Spleen (tissue), 11 donors: ENCODE measurements around the gene PLCH2. TPM values are rescaled to one million over a fixed set of nuclear protein-coding genes. Genes with fewer than 3 reads are reported as not detected.

Experiments
- DNase-seq: peaks from one replicate; pipeline ENCODE4 v3.0.0-alpha.2; 2020
- H3K27ac ChIP-seq, 8 donors: fragments of 200-600 bp; sonication (generic) in 7 of 8; 1 replicate in 4 of 8; 2 replicates in 4 of 8; pipeline versions ENCODE4 v1.5.0 to v1.8.0; 2016 to 2021; ENCODE audit warnings: inconsistent platforms in 4 of 8, mild to moderate bottlenecking in 4 of 8, moderate library complexity in 1 of 8
- H3K27me3 ChIP-seq, 7 donors: fragments of 200-600 bp; sonication (generic) in 6 of 7; replicated peaks in 1 of 7; 1 replicate in 4 of 7; 2 replicates in 3 of 7; pipeline versions ENCODE4 v1.5.0 to v1.8.0; 2016 to 2021; ENCODE audit warnings: inconsistent platforms in 3 of 7, mild to moderate bottlenecking in 1 of 7
- H3K36me3 ChIP-seq, 6 donors: fragments of 200-600 bp; sonication (generic) in 5 of 6; 1 replicate in 4 of 6; 2 replicates in 2 of 6; pipeline versions ENCODE4 v1.5.0 to v1.8.0; 2016 to 2021; ENCODE audit warnings: inconsistent platforms in 2 of 6
- H3K4me1 ChIP-seq, 6 donors: fragments of 200-600 bp; sonication (generic) in 5 of 6; 1 replicate in 3 of 6; 2 replicates in 3 of 6; pipeline versions ENCODE4 v1.5.0 to v1.8.0; 2016 to 2021; ENCODE audit warnings: inconsistent platforms in 3 of 6
- H3K4me3 ChIP-seq, 8 donors: fragments of 200-600 bp; sonication (generic) in 7 of 8; 1 replicate in 4 of 8; 2 replicates in 4 of 8; pipeline versions ENCODE4 v1.5.0 to v1.8.0; 2016 to 2021; ENCODE audit warnings: inconsistent platforms in 4 of 8, mild to moderate bottlenecking in 4 of 8, moderate library complexity in 2 of 8
- H3K9me3 ChIP-seq, 8 donors: fragments of 200-600 bp; sonication (generic) in 7 of 8; 1 replicate in 4 of 8; 2 replicates in 4 of 8; pipeline versions ENCODE4 v1.5.0 to v1.8.0; 2016 to 2021; ENCODE audit warnings: inconsistent platforms in 4 of 8
- CTCF ChIP-seq, 11 experiments: fragments of 200-600 bp in 7 of 11; fragments of 450-650 bp in 4 of 11; sonication (generic) in 4 of 11; IDR thresholded peaks in 8 of 11; conservative IDR thresholded peaks in 3 of 11; 1 replicate in 7 of 11; 2 replicates in 4 of 11; pipeline versions ENCODE4 v1.4.0 to v1.8.0; 2016 to 2021; ENCODE audit warnings: antibody characterized with exemption in 11 of 11, inconsistent platforms in 4 of 11, mild to moderate bottlenecking in 1 of 11
- POLR2A ChIP-seq, 3 donors: fragments of 450-650 bp; IDR thresholded peaks; one replicate each; pipeline ENCODE4 v1.5.1; 2017; ENCODE audit warnings: antibody characterized with exemption in 3 of 3, mild to moderate bottlenecking in 1 of 3
- POLR2AphosphoS5 ChIP-seq, 3 donors: sonication (generic); formaldehyde crosslinking; IDR thresholded peaks; one replicate each; pipeline ENCODE4 v1.5.1; 2017; ENCODE audit warnings: antibody characterized with exemption in 3 of 3
- WGBS, 5 donors: extraction: QIAGEN DNeasy Blood & Tissue Kit in 3 of 5; methylation state at CpG; one replicate each; pipeline versions ENCODE4 v1.1.5 to v1.1.7; 2013 to 2018; 5-methylcytosine and 5-hydroxymethylcytosine counted together
- intact Hi-C: fragments of 100-400 bp; cut with DNase I; formaldehyde crosslinking; loops from one replicate; pipeline ENCODE4 v1.15.0; 2023; ENCODE audit warnings: low total_unique reads
- polyA plus RNA-seq, 3 donors: library from polyadenylated mRNA; stranded (reverse); fragments of 200-250 nt; gene quantifications; one replicate each; pipeline ENCODE4 v1.2.1, GENCODE V29; 2013
- total RNA-seq, 7 donors: library from RNA; depleted of rRNA in 3 of 7; stranded (reverse); fragments of >200 nt in 3 of 7; fragmentation: NEBNext Ultra II Directional in 4 of 7; extraction: Animal tissue kit (Norgen Biotek cat#: 25700) in 4 of 7; gene quantifications; one replicate each; pipeline versions ENCODE4 v1.1.0 to v1.2.1, GENCODE V29; 2016 to 2021
- donor health status: healthy with polysubstance abuse.
- donor health status: DM: no; HTN: no; CAD: no; lungs with moderate emphysema.
- donor health status: DM: no; HTN: no; CAD: no.
- donor health status: Bipolar disorder and iron deficiency.
- donor health status: healthy.
- donor health status: DM: no; HTN: no; CAD: no.
- donor health status: DM: yes; HTN: yes; CAD: no.

PLCH2 gene
- total and polyA plus RNA-seq, 10 donors = 2.2 to 21.0 (median 8.9) TPM

- intact Hi-C loops = no loop called here
- Histone ChIP-seq H3K4me1 (peaks cover 0 to 20% (median 13%) of the 10 kb centered on the region in 6 donors), H3K27ac (no peak overlapping the region), H3K27me3 (peaks cover 0 to 9% (median 0%) of the 10 kb centered on the region in 7 donors), H3K4me3 (no peak overlapping the region), H3K36me3 (peaks cover 0 to 26% (median 2%) of the 10 kb centered on the region in 6 donors), H3K9me3 (peaks cover 0 to 24% (median 17%) of the 10 kb centered on the region in 8 donors)
- no peak for DNase-seq
- TF ChIP-seq CTCF (IDR thresholded peaks at IDR 0.05 in 8 of 11, conservative IDR thresholded peaks at IDR 0.05 in 3 of 11) (no peak), POLR2A (IDR thresholded peaks at IDR 0.05) (no peak), POLR2AphosphoS5 (IDR thresholded peaks at IDR 0.05) (no peak)
- 85 to 92% (median 88%) methylated on average over 13 to 14 of the region's 14 CpGs for WGBS, 5 donors
Observed at GRCh38 chr1:2489615-2490014, 13.5 kb downstream of the PLCH2 start.

- Histone ChIP-seq H3K4me3 (no peak overlapping the region), H3K4me1 (peaks cover 4 to 45% (median 33%) of the 10 kb centered on the region in 6 donors), H3K27me3 (peaks cover 0 to 9% (median 0%) of the 10 kb centered on the region in 7 donors), H3K9me3 (peaks cover 0 to 24% (median 17%) of the 10 kb centered on the region in 8 donors), H3K27ac (no peak overlapping the region), H3K36me3 (peaks cover 0 to 25% (median 2%) of the 10 kb centered on the region in 6 donors)
- TF ChIP-seq POLR2AphosphoS5 (IDR thresholded peaks at IDR 0.05) (no peak), CTCF (IDR thresholded peaks at IDR 0.05 in 8 of 11, conservative IDR thresholded peaks at IDR 0.05 in 3 of 11) (no peak), POLR2A (IDR thresholded peaks at IDR 0.05) (no peak)
- intact Hi-C loops = no loop called here
- WGBS, 5 donors = 73 to 82% (median 75%) methylated on average over 10 to 13 of the region's 13 CpGs
- DNase-seq = no peak
Observed at GRCh38 chr1:2492091-2492490, 16.0 kb downstream of the PLCH2 start.

- WGBS, 5 donors = 58 to 80% (median 75%) methylated on average over 17 to 19 of the region's 19 CpGs
- H3K9me3 ChIP-seq = peaks cover 0 to 15% (median 14%) of the 10 kb centered on the region in 8 donors
- H3K36me3 ChIP-seq = peaks cover 0 to 15% (median 2%) of the 10 kb centered on the region in 6 donors
- H3K4me3 ChIP-seq = no peak overlapping the region
- H3K27me3 ChIP-seq = peaks cover 0 to 9% (median 0%) of the 10 kb centered on the region in 7 donors
- DNase-seq = no peak
- intact Hi-C loops = no loop called here
- no peak for TF ChIP-seq CTCF (IDR thresholded peaks at IDR 0.05 in 8 of 11, conservative IDR thresholded peaks at IDR 0.05 in 3 of 11)
- TF ChIP-seq POLR2AphosphoS5 (IDR thresholded peaks at IDR 0.05) = no peak
- TF ChIP-seq POLR2A (IDR thresholded peaks at IDR 0.05) = no peak
- H3K4me1 ChIP-seq = peaks cover 5 to 56% (median 42%) of the 10 kb centered on the region in 6 donors
- no peak overlapping the region for H3K27ac ChIP-seq
Observed at GRCh38 chr1:2493218-2493617, 17.1 kb downstream of the PLCH2 start.

GRCh38 chr1:2493691-2494322, 17.7 kb downstream of the PLCH2 start:
- 49 to 63% (median 57%) methylated on average over 19 to 24 of the region's 24 CpGs for WGBS, 5 donors
- no peak overlapping the region for H3K4me3 ChIP-seq
- H3K27ac ChIP-seq = no peak overlapping the region
- H3K27me3 ChIP-seq = peaks cover 0 to 9% (median 0%) of the 10 kb centered on the region in 7 donors
- H3K9me3 ChIP-seq = peaks cover 0 to 10% (median 8%) of the 10 kb centered on the region in 8 donors
- DNase-seq = no peak
- TF ChIP-seq POLR2AphosphoS5 (IDR thresholded peaks at IDR 0.05) = no peak
- TF ChIP-seq CTCF (IDR thresholded peaks at IDR 0.05 in 8 of 11, conservative IDR thresholded peaks at IDR 0.05 in 3 of 11) = no peak
- TF ChIP-seq POLR2A (IDR thresholded peaks at IDR 0.05) = no peak
- peaks cover 0 to 9% (median 2%) of the 10 kb centered on the region in 6 donors for H3K36me3 ChIP-seq
- peaks cover 5 to 62% (median 45%) of the 10 kb centered on the region in 6 donors for H3K4me1 ChIP-seq
- intact Hi-C loops = no loop called here
